ENCODE measurements around the gene HECW1. TPM values are rescaled to one million over a fixed set of nuclear protein-coding genes. Genes with fewer than 3 reads are reported as not detected.

HECW1 gene
- total RNA-seq, 4 donors from 2014 or later = 0.06 to 0.99 (median 0.27) TPM

DNA sequence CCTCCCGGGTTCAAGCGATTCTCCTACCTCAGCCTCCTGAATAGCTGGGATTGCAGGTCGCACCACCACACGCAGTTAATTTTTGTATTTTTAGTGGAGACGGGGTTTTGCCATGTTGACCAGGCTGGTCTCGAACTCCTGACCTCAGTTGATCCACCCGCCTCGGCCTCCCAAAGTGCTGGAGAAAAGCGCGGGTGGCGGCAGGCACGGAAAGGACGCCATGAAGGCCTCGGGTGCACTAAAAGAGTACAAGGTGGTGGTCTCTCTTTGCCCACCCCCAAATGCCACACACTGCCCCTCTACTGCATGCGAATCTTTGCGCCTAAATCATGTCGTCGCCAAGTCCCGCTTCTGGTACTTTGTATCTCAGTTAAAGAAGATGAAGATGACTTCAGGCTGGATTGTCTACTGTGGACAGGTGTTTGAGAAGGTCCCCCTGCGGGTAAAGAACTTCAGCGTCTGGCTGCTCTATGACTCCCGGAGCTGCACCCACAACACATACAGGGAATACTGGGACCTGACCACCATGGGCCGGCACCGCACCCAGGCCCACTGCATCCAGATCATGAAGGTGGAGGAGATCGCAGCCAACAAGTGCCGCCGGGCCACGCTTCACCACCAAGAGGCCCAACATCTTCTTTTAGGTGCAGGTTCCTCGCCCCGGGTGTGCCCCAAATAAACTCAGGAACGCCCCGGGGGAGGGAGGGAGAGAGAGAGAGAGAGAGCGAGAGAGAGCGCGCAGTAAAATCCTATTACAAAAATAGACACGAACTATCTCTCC is 161.7 kb downstream of the HECW1 start:
- no peaks in the 10 kb centered on the region for H3K36me3 ChIP-seq
- no peaks in the 10 kb centered on the region for H3K4me1 ChIP-seq
- no peaks in the 10 kb centered on the region for H3K27me3 ChIP-seq
- peaks cover 0 to 15% (median 11%) of the 10 kb centered on the region in 4 donors for H3K9me3 ChIP-seq
- 96% methylated on average over 35 of the region's 36 CpGs for WGBS
- H3K27ac ChIP-seq (replicated peaks in 1 of 4) = no peak overlapping the region
- intact Hi-C loops (cut with DNase I) = no loop called here
- no peak for TF ChIP-seq POLR2AphosphoS5 (IDR thresholded peaks at IDR 0.05)
- TF ChIP-seq, protein P1, sequence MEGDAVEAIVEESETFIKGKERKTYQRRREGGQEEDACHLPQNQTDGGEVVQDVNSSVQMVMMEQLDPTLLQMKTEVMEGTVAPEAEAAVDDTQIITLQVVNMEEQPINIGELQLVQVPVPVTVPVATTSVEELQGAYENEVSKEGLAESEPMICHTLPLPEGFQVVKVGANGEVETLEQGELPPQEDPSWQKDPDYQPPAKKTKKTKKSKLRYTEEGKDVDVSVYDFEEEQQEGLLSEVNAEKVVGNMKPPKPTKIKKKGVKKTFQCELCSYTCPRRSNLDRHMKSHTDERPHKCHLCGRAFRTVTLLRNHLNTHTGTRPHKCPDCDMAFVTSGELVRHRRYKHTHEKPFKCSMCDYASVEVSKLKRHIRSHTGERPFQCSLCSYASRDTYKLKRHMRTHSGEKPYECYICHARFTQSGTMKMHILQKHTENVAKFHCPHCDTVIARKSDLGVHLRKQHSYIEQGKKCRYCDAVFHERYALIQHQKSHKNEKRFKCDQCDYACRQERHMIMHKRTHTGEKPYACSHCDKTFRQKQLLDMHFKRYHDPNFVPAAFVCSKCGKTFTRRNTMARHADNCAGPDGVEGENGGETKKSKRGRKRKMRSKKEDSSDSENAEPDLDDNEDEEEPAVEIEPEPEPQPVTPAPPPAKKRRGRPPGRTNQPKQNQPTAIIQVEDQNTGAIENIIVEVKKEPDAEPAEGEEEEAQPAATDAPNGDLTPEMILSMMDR (IDR thresholded peaks at IDR 0.05) = no peak
- no peak for TF ChIP-seq POLR2A (IDR thresholded peaks at IDR 0.05; ENCODE audit: low read depth)
- no peak for TF ChIP-seq EP300 (IDR thresholded peaks at IDR 0.05)
- no peak overlapping the region for H3K4me3 ChIP-seq
- DNase-seq (ENCODE audit: extremely low spot score) = no peak

DNA sequence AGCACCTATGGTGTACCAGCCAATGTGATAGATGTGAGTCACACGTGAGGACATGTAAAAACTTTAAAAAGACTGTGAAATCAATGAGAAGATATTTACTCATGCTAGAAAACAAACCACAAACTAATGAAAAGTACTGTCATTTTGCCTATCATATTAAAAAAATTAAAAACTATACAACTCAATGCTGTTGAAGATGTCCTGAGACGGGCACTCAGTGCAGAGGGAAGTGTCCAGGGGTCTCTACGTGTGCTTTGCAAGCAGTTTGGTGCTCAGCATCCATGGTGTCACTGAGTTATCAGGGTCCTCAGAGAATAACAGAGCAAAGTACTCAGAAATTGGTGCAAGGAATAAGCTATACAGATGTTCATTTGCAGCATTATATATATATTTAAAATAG is 162.3 kb downstream of the HECW1 start:
- no peak for TF ChIP-seq POLR2AphosphoS5 (IDR thresholded peaks at IDR 0.05)
- TF ChIP-seq EP300 (IDR thresholded peaks at IDR 0.05) = no peak
- no peak for TF ChIP-seq POLR2A (IDR thresholded peaks at IDR 0.05; ENCODE audit: low read depth)
- TF ChIP-seq, protein P1 (IDR thresholded peaks at IDR 0.05) = no peak
- Histone ChIP-seq H3K9me3 (peaks cover 0 to 15% (median 11%) of the 10 kb centered on the region in 4 donors), H3K4me3 (no peak overlapping the region), H3K4me1 (no peaks in the 10 kb centered on the region), H3K36me3 (no peaks in the 10 kb centered on the region), H3K27me3 (no peaks in the 10 kb centered on the region), H3K27ac (replicated peaks in 1 of 4) (no peak overlapping the region)
- intact Hi-C loops (cut with DNase I) = no loop called here
- 84% methylated on average over 3 of the region's 3 CpGs for WGBS
- no peak for DNase-seq (ENCODE audit: extremely low spot score)

DNA sequence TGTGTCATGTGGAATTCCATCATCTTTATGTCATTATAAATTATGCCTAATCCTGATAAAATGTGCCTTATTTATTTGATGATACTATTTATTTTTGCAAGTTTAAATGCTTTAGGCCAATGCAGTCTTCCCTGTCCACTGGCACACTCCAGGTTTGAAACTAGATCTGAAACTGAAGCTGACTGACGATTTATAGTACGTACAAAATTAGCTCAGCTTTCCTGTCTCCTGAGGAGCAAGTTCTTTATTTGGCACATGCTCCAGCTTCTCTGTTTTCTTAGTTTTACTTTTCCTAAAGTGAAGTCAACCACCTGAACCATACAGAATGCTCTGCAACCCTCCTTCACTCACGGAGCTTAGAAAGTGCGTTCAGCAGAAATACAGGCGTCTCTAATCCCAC is 164.1 kb downstream of the HECW1 start:
- intact Hi-C loops (cut with DNase I) = no loop called here
- H3K36me3 ChIP-seq = no peaks in the 10 kb centered on the region
- H3K27ac ChIP-seq (replicated peaks in 1 of 4) = no peak overlapping the region
- peaks cover 0 to 15% (median 11%) of the 10 kb centered on the region in 4 donors for H3K9me3 ChIP-seq
- 55% methylated on average over 5 of the region's 5 CpGs for WGBS
- no peaks in the 10 kb centered on the region for H3K4me1 ChIP-seq
- DNase-seq (ENCODE audit: extremely low spot score) = no peak
- H3K27me3 ChIP-seq = peaks cover 0 to under 1% (median 0%) of the 10 kb centered on the region in 4 donors
- no peak overlapping the region for H3K4me3 ChIP-seq
- TF ChIP-seq EP300 (IDR thresholded peaks at IDR 0.05) = no peak
- no peak for TF ChIP-seq POLR2AphosphoS5 (IDR thresholded peaks at IDR 0.05)
- TF ChIP-seq, protein P1 (IDR thresholded peaks at IDR 0.05) = no peak
- no peak for TF ChIP-seq POLR2A (IDR thresholded peaks at IDR 0.05; ENCODE audit: low read depth)

DNA sequence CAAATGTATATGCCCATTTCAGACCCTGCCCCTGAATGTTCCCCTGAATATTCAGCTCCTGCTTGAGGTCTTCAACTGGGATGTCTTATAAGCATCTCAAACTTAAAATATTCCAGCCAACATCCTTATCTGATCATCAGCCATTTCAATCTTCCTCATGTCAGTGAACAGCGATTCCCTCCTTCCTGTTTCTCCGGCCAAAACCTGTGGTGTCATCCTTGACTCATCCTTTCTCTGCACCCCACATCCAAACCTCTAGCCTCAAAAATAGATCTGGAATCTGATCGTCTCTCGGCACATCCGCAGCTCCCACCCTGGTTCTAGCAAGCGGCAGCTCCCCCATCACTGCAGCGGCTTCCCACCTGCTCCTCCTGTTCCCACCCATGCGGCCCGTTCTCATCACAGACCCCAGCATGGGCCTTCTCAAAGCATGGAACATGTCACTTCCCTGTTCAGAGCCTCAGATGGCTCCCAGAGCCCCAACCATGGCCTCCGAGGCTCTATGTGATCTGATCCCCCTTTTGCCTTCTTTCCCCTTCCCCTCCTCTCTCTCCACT is 165.7 kb downstream of the HECW1 start:
- WGBS = 92% methylated on average over 10 of the region's 10 CpGs
- H3K4me3 ChIP-seq = no peak overlapping the region
- intact Hi-C loops (cut with DNase I) = no loop called here
- H3K27ac ChIP-seq (replicated peaks in 1 of 4) = no peak overlapping the region
- DNase-seq (ENCODE audit: extremely low spot score) = peak; percentile 19
- no peaks in the 10 kb centered on the region for H3K36me3 ChIP-seq
- peaks cover 0 to 8% (median 0%) of the 10 kb centered on the region in 4 donors for H3K27me3 ChIP-seq
- TF ChIP-seq POLR2AphosphoS5 (IDR thresholded peaks at IDR 0.05) (no peak), EP300 (IDR thresholded peaks at IDR 0.05) (no peak), POLR2A (IDR thresholded peaks at IDR 0.05; ENCODE audit: low read depth) (no peak)
- TF ChIP-seq, protein P1 (IDR thresholded peaks at IDR 0.05) = no peak
- H3K4me1 ChIP-seq = no peaks in the 10 kb centered on the region
- peaks cover 0 to under 1% (median 0%) of the 10 kb centered on the region in 4 donors for H3K9me3 ChIP-seq

Data from esophagus muscularis mucosa (tissue), 4 donors.